AG09319 (cell line): ENCODE results near the gene KCNF1.

Experiments used
- DNase-seq: peaks from one replicate; pipeline ENCODE4 v3.0.0-alpha.2; 2010; ENCODE audit warnings: low read depth; ENCODE audit errors: extremely low read depth
- TF ChIP-seq, protein P1 (sequence below): IDR thresholded peaks from 2 replicates; pipeline ENCODE4 v1.5.1; 2011; ENCODE audit warnings: low read depth, mild to moderate bottlenecking, inconsistent platforms, low read length, moderate library complexity

The KCNF1 gene

DNA sequence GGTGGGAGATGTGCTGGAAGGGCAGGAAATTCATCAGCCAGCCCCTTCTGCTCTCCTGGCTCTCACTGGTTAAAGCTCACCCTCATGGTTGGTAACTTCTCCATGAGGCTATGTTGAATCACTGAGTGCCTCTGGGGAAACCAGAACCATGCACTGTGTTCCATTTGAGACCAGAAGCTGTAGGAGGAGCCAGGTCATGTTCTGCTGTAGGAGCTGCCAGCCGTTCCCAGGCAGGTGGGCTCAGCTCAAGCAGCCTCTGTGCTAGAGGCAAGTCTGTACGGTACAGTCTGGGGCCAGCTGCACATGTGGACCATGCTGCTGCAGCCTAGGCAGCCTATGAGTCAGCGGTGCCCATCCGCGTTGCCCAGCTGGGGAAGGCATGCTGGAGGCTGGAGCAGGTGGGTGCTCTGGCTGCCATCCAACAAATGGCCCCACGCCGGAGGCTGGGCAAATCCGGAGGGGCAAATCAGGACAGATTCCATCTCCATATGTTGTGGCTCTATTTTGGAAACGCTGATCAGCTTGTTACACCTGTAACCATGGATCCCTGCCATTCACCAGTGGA lies 22.0 kb upstream of the KCNF1 start:
- TF ChIP-seq, protein P1, sequence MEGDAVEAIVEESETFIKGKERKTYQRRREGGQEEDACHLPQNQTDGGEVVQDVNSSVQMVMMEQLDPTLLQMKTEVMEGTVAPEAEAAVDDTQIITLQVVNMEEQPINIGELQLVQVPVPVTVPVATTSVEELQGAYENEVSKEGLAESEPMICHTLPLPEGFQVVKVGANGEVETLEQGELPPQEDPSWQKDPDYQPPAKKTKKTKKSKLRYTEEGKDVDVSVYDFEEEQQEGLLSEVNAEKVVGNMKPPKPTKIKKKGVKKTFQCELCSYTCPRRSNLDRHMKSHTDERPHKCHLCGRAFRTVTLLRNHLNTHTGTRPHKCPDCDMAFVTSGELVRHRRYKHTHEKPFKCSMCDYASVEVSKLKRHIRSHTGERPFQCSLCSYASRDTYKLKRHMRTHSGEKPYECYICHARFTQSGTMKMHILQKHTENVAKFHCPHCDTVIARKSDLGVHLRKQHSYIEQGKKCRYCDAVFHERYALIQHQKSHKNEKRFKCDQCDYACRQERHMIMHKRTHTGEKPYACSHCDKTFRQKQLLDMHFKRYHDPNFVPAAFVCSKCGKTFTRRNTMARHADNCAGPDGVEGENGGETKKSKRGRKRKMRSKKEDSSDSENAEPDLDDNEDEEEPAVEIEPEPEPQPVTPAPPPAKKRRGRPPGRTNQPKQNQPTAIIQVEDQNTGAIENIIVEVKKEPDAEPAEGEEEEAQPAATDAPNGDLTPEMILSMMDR, result no peak

DNA sequence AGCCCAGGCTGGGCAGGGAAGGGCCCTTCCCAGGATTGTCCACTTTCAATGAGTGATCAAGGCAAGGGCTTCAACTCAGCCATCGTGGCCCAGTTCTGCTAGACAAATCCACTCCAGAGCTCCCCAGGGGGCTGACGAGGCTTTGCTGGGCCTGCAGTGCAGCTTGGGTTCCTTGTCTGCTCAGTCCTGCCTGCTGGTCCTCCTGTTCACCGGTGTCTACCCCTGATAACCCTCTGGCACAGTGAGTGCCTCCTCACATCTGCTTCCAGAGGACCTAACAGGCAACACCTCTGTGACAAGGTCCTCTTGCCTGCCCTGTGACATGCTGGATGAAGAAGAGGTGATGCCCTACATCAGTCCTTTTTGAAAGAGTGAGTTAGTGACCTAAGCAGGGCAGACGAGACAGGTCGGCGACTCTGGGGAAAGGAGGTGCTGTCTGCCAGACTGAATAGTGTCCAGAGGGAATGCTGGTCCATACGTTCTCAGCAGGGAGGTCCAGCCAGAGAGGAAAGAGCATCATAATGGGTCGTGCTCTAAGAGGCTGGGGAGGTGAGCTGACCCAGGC lies 20.9 kb upstream of the KCNF1 start:
- DNase-seq, result no peak

More for the DNA sequence above, 22.0 kb upstream of the KCNF1 start:
- no peak for DNase-seq

DNA sequence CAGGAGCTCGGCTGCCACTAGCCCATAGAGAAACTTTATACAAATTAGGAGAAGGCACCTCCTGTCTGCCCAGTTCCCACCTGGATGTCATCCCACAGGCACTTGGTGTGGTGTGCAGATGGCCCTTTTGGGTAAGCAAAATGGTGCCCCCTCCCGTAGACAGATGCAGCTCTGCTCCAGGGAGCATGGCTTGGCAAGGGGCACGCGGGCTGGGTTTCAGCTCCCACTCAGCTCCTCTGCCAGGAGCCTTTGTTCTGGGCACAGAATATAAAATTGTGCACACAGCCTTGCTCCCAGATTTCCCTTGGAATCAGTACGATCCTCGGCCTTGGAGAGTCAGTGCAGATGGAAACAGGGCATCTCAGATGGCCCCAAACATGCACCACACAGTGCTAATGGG lies 20.3 kb upstream of the KCNF1 start:
- TF ChIP-seq, protein P1, result no peak
- no peak for DNase-seq

More for the DNA sequence above, 20.9 kb upstream of the KCNF1 start:
- TF ChIP-seq, protein P1, result no peak

DNA sequence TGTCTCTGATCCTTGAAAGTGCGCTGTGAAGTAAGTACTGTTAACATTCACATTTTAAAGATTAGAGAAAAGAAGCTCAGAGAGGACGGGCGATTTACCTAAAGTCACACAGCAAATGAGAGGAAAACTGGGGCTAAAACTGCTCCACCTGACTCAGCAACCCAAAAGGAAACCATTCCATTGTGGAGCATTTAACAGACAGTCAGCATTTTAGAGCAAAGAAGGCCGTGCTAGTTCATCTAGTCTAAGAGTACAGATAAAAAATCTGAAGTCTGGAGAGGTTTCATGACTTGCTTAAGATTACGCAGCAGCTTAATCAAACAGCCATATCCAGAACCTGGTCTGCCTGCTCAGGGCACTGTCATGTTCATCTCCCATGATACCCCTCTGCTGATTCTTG lies 19.9 kb upstream of the KCNF1 start:
- TF ChIP-seq, protein P1, result no peak

DNA sequence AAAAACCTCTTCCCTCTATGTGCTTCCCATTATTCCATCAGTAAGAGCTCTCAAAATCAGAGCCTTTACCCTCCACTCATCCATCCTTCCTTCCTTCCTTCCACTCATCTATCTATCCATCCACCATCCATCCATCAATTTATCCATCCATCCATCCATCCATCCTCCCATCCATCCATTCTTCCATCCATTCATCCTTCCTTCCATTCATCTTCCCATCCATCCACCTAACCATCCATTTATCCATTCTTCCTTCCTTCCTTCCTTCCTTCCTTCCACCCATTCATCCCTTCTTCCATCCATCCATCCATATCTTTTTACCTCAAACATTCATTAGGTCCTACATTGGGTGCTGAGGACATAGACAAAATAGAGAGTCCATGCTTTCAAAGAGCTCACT lies 19.4 kb upstream of the KCNF1 start:
- DNase-seq, result no peak
- TF ChIP-seq, protein P1, result no peak

More for the DNA sequence above, 19.9 kb upstream of the KCNF1 start:
- DNase-seq, result no peak

DNA sequence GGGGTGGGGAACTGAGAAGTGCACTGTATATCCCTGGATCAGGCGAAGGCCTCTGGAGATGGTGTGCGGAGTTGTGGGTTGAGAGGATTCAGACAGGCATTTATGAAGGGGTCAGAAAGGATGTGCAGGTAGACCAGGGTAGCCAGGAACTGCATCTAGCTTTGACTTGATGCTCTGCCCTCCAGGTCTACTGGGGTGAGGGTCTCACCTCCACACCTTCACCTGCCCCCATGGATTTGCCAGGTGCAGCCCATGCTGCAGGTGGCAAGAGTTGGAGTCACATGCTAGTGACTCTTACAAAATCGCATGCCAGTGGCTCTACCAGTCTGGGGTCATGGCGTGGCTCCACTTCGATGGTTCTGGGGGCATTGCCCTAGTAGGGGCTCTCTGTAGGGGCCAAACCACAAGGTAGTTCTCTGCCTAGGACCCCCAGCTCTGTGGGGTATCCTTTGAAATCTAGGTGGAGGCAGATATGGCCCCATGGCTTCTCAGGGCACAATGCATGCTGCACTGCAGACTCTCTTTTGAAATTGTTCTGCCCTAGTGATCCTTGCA lies 18.9 kb upstream of the KCNF1 start:
- no peak for DNase-seq
- TF ChIP-seq, protein P1, result no peak

DNA sequence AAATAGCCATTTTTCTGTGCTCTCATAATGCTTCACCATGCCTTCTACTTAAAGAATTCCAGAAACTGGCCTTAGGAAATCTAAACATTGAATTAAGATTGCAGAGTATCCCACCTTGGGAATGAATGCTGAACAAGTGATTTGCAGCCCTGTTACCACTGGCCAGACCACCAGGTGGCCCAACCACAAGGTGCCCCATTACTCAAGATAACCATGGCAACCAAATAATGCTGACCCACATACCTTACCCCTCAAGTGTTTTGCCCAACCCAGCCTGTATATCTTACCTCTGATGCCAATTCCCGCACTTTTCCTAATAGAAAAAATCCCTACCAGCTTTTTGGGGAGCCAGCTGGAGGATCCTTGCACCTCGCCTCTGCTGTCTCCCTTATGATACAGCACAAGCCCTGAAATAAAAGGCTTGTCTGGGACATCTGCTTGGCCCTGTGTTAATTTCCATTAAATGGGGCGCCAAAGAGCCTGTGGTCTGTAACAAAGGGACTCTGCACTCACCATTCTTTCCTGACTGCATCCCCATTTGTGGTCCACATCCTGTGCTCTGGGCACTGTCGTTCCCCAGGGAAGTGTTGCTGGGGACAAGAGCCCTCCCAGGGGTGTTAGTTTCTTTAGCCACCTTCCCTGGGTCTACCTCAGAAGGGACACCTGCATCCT lies 17.3 kb upstream of the KCNF1 start:
- no peak for DNase-seq

More for the DNA sequence above, 17.3 kb upstream of the KCNF1 start:
- TF ChIP-seq, protein P1, result no peak
